ENCODE measurements around the gene ZNF20.

The ZNF20 gene

GRCh38 chr19:12139885-12140544 lies at the start of gene ZNF20:
TSS of gene ZNF20 (minus strand) at chr19:12140350. CDS start at chr19:12140182, 168 bp downstream.
- peak; percentile 91 for DNase-seq

- DNase-seq = no peak
Observed at GRCh38 chr19:12187625-12188024, 47.5 kb upstream of the ZNF20 start.

GRCh38 chr19:12180377-12180776 lies 40.2 kb upstream of the ZNF20 start:
- no peak for DNase-seq

GRCh38 chr19:12166626-12167025 lies 26.5 kb upstream of the ZNF20 start:
- DNase-seq = no peak

GRCh38 chr19:12163826-12164225 lies 23.7 kb upstream of the ZNF20 start:
- DNase-seq = no peak

GRCh38 chr19:12162882-12163806 lies 23.0 kb upstream of the ZNF20 start, which contains the start of gene ZNF136:
TSS of gene ZNF136 (plus strand) at chr19:12163096. CDS start at chr19:12163204, 108 bp downstream.
- peak; percentile 94 for DNase-seq

- DNase-seq = no peak
Observed at GRCh38 chr19:12162513-12162881, 22.3 kb upstream of the ZNF20 start.

- DNase-seq = no peak
Observed at GRCh38 chr19:12159773-12160414, 19.7 kb upstream of the ZNF20 start.

GRCh38 chr19:12156223-12157058 lies 16.3 kb upstream of the ZNF20 start, which contains the start of gene ZNF625:
TSS of gene ZNF625 (minus strand) at chr19:12156734. CDS start at chr19:12156558, 176 bp downstream.
- peak; percentile 23 for DNase-seq

GRCh38 chr19:12155324-12155860 lies 15.2 kb upstream of the ZNF20 start:
- DNase-seq = no peak

GRCh38 chr19:12145348-12145747 lies 5.2 kb upstream of the ZNF20 start:
- no peak for DNase-seq

- no peak for DNase-seq
Observed at GRCh38 chr19:12141405-12141736, 1.2 kb upstream of the ZNF20 start.

- peak; percentile 86 for DNase-seq
Observed at GRCh38 chr19:12140545-12141404, 625 bp upstream of the ZNF20 start.

- DNase-seq = no peak
Observed at GRCh38 chr19:12139269-12139668, 881 bp downstream of the ZNF20 start.

GRCh38 chr19:12137221-12137940 lies 2.8 kb downstream of the ZNF20 start:
- peak; percentile 56 for DNase-seq

- DNase-seq = no peak
Observed at GRCh38 chr19:12133069-12133468, 7.1 kb downstream of the ZNF20 start.

- DNase-seq = peak; percentile 10
Observed at GRCh38 chr19:12126707-12127106, 13.4 kb downstream of the ZNF20 start.

GRCh38 chr19:12117201-12117970 lies 22.8 kb downstream of the ZNF20 start:
- DNase-seq = no peak

- no peak for DNase-seq
Observed at GRCh38 chr19:12113121-12113520, 27.0 kb downstream of the ZNF20 start.

GRCh38 chr19:12112701-12113100 lies 27.4 kb downstream of the ZNF20 start:
- DNase-seq = no peak
